ENCODE results near the gene VANGL1. TPM values are rescaled to one million over a fixed set of nuclear protein-coding genes. Genes with fewer than 3 reads are reported as not detected.

Gene VANGL1
- total RNA-seq, 1 donor from 2014 or later, result 8.5 TPM

DNA sequence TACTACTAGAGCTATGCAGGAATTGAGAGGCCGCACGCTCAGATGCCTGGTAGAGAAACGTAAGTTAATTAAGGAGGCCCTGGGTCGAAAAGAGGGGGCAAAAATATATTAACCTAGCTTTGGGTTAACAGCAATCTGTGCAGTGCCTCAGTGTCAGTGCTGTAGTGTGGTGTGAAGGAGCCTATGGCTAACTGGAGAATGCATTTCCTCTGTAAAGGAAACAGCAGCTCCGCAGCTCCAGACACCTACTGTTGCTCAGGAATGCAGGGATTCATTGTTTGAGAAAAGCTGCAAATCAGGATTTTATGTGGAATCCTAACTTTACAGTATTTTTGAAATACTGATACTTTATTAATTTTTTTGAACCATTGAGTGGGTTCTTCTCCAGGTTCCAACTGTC is 18.4 kb downstream of the VANGL1 start:
- peaks cover 4% of the 10 kb centered on the region for H4K20me1 ChIP-seq (ENCODE audit: low read depth)
- H3K27ac ChIP-seq, result no peak overlapping the region
- no peak overlapping the region for H3K4me2 ChIP-seq
- Mint-ChIP-seq H3K27ac (no peak overlapping the region), H3K27me3 (ENCODE audit: insufficient read depth, low read depth) (peaks cover 7% of the 10 kb centered on the region), H3K4me1 (peaks cover 9% of the 10 kb centered on the region), H3K9me3 (no peaks in the 10 kb centered on the region), H3K4me3 (no peak overlapping the region), H3K36me3 (peaks cover 17% of the 10 kb centered on the region)
- H3K36me3 ChIP-seq, result no peaks in the 10 kb centered on the region
- peaks cover 10% of the 10 kb centered on the region for H3K79me2 ChIP-seq (ENCODE audit: low read depth)
- no peak for DNase-seq (ENCODE audit: low spot score)
- TF ChIP-seq, protein P1, sequence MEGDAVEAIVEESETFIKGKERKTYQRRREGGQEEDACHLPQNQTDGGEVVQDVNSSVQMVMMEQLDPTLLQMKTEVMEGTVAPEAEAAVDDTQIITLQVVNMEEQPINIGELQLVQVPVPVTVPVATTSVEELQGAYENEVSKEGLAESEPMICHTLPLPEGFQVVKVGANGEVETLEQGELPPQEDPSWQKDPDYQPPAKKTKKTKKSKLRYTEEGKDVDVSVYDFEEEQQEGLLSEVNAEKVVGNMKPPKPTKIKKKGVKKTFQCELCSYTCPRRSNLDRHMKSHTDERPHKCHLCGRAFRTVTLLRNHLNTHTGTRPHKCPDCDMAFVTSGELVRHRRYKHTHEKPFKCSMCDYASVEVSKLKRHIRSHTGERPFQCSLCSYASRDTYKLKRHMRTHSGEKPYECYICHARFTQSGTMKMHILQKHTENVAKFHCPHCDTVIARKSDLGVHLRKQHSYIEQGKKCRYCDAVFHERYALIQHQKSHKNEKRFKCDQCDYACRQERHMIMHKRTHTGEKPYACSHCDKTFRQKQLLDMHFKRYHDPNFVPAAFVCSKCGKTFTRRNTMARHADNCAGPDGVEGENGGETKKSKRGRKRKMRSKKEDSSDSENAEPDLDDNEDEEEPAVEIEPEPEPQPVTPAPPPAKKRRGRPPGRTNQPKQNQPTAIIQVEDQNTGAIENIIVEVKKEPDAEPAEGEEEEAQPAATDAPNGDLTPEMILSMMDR (IDR thresholded peaks at IDR 0.05), result no peak
- TF ChIP-seq EZH2phosphoT487 (IDR thresholded peaks at IDR 0.05) (no peak), EZH2 (IDR thresholded peaks at IDR 0.05) (no peak)
- H3K9ac ChIP-seq, result no peak overlapping the region
- H3K4me1 ChIP-seq, result no peaks in the 10 kb centered on the region
- H3K27me3 ChIP-seq, result no peaks in the 10 kb centered on the region
- no peak overlapping the region for H2AFZ ChIP-seq (replicated peaks)
- no peaks in the 10 kb centered on the region for H3F3A ChIP-seq (ENCODE audit: low read depth)
- H3K9me3 ChIP-seq (ENCODE audit: low read depth), result no peaks in the 10 kb centered on the region
- no peak overlapping the region for H3K4me3 ChIP-seq

DNA sequence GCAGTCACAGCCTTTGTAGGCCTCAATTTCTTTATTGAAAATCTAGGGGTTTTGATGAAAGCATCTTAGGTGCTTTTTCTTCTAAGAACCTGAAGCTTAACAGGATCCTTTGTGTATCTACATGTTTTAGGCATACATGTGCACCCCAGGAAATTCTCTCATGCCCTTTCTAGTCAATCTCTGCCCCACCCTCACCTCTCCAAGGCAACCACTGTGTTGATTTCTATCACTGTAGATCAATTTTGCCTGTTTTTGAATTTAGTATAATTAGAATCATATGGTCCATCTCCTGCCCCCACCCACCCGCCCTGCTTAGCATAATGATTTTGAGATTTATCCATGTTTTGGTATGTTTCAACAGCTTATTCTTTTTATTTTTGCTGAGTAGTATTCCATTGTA is 19.4 kb downstream of the VANGL1 start:
- Histone ChIP-seq H4K20me1 (ENCODE audit: low read depth) (peaks cover 4% of the 10 kb centered on the region), H3K4me2 (no peak overlapping the region), H3K4me3 (no peak overlapping the region), H3K9me3 (ENCODE audit: low read depth) (no peaks in the 10 kb centered on the region), H3K4me1 (no peaks in the 10 kb centered on the region), H3K79me2 (ENCODE audit: low read depth) (peaks cover 10% of the 10 kb centered on the region), H2AFZ (replicated peaks) (no peak overlapping the region), H3K36me3 (no peaks in the 10 kb centered on the region), H3K27me3 (no peaks in the 10 kb centered on the region), H3K27ac (no peak overlapping the region), H3F3A (ENCODE audit: low read depth) (no peaks in the 10 kb centered on the region), H3K9ac (no peak overlapping the region)
- H3K9me3 Mint-ChIP-seq, result no peaks in the 10 kb centered on the region
- no peak for DNase-seq (ENCODE audit: low spot score)
- TF ChIP-seq, protein P1 (IDR thresholded peaks at IDR 0.05), result no peak
- no peak overlapping the region for H3K27ac Mint-ChIP-seq
- peaks cover 3% of the 10 kb centered on the region for H3K4me1 Mint-ChIP-seq
- no peak overlapping the region for H3K4me3 Mint-ChIP-seq
- H3K36me3 Mint-ChIP-seq, result peaks cover 17% of the 10 kb centered on the region
- H3K27me3 Mint-ChIP-seq (ENCODE audit: insufficient read depth, low read depth), result peaks cover 7% of the 10 kb centered on the region

DNA sequence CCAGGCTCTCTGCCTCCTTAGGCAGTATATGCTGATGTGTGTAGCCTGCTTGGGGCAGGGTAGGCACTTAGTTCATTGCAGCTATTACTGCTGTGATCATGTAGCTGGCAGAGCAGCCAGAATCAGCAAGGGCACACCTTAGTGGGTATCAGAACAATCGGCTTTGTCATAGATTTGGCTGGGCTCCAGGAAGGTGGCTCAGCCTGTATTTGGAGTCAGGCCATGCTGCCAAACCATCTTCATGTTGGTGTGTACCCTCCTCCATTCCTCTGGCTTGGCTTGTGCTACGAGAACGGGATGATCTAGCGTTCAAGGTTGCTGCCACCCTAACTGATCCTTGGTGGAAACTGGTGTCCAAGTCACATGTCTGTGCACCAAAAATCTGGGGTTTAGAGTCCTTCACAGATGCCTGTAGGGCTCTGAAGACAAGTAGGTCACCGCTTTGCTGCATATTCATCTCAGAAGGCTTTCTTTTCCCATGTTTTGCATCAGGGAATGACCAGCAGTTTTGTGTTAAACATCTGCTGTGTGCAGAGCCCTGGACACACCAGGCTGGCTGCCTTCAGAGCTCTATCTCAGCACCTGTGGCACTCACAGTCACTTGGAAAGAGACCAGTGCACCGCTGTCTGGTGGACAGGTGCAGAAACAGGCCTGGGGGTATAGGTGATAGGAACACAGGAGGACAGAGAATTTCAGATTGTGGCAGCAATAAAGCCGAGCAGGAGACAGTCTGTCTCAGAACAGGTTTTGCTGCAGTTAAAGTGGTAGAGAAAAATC is 23.7 kb downstream of the VANGL1 start:
- Histone ChIP-seq H2AFZ (replicated peaks) (no peak overlapping the region), H3K9me3 (ENCODE audit: low read depth) (no peaks in the 10 kb centered on the region), H3K9ac (no peak overlapping the region), H4K20me1 (ENCODE audit: low read depth) (no peaks in the 10 kb centered on the region), H3K27me3 (no peaks in the 10 kb centered on the region), H3F3A (ENCODE audit: low read depth) (no peaks in the 10 kb centered on the region), H3K36me3 (no peaks in the 10 kb centered on the region), H3K4me2 (no peak overlapping the region), H3K4me3 (no peak overlapping the region), H3K4me1 (no peaks in the 10 kb centered on the region), H3K79me2 (ENCODE audit: low read depth) (no peaks in the 10 kb centered on the region), H3K27ac (no peak overlapping the region)
- no peaks in the 10 kb centered on the region for H3K9me3 Mint-ChIP-seq
- no peak overlapping the region for H3K27ac Mint-ChIP-seq
- no peak overlapping the region for H3K4me3 Mint-ChIP-seq
- no peak for DNase-seq (ENCODE audit: low spot score)
- H3K36me3 Mint-ChIP-seq, result peaks cover 14% of the 10 kb centered on the region
- no peaks in the 10 kb centered on the region for H3K4me1 Mint-ChIP-seq
- H3K27me3 Mint-ChIP-seq (ENCODE audit: insufficient read depth, low read depth), result peaks cover 6% of the 10 kb centered on the region
- TF ChIP-seq, protein P1 (IDR thresholded peaks at IDR 0.05), result no peak
- TF ChIP-seq EZH2 (IDR thresholded peaks at IDR 0.05) (no peak), EZH2phosphoT487 (IDR thresholded peaks at IDR 0.05) (no peak)

Measured in neural progenitor cell (in vitro differentiated cells).